Stimulated activated CD8-positive, alpha-beta memory T cell treated with anti-CD3 and anti-CD28 coated beads, Interleukin-4, amount 100 ng/mL, for 4 hours (primary cell): ENCODE results near the gene GNG11.

ENCODE experiments used
- DNase-seq, 2 donors: peaks; one replicate each; pipeline ENCODE4 v3.0.0-alpha.2; 2020; ENCODE audit warnings: low read depth in 2 of 2, low spot score in 1 of 2

GNG11 gene

DNA sequence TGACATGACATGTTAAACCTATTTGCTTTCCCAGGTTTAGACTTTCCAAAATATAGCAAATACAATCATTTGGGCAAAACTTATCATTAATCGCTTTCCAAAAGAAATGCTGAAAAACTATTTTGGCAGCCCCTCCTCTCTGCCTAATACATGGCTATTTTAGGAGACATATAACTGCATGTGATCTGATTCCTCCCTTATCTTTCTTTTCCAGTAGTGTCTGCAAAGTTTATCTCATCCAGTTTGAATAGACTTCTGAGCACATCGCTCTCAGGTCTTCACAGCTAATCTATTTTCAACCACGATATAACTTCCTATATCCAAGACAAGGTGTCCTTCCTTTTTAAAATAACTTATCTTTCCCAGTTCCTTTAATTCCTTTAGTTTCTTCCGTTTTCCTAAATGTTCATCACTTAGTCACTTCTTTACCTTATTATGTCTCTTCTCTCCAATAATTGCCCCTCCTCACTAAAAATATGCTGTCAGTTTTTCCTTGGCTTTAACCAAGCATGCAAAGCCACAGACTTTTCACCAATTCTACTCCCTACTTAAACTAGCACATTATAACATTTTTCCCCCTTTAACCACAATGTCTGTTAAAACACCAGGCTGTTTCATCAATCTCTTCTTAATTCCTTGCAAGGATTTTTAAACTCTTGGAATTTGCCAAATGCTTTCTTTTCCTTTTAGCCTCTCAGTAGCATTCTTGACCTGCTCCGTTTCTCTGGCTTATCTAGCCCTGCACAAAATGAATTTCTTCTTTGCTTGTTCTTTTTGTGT is 24.4 kb downstream of the GNG11 start:
- no peak for DNase-seq

DNA sequence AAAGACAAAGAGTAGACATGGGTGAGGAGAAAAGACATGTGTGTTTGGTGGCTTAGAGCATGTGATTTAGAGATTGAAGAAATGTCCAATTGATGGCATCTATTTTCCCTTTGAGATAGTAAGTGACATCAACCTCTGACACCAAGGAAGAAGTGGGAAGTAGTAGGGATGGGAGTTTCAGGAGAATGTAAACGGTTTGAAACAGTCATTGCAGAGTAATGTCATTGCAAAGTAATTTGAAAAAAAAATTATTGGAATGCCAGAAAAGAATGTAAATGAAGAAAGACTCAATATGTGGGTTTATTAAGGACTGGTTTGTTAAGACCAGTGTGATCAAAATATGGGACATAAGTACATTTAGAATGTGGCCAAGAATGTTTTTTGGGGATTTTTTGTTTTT is 26.6 kb downstream of the GNG11 start:
- no peak for DNase-seq

DNA sequence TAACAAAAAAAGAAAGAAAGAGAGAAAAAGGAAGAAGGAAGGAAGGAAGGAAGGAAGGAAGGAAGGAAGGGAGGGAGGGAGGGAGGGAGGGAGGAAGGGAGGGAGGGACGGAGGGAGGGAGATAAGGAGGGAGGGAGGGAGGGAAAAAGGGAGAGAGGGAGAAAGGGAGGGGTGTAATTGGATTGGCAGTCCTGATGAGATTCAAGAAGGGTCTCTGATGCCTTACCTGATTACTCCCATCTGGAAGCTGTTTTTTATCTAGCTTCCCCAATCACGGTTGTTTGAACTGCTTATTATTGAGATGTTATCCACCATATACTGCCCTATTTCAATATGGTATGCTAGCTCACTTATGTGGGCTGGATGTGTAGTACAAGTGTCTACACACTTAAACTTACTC is 27.3 kb downstream of the GNG11 start:
- no peak for DNase-seq

DNA sequence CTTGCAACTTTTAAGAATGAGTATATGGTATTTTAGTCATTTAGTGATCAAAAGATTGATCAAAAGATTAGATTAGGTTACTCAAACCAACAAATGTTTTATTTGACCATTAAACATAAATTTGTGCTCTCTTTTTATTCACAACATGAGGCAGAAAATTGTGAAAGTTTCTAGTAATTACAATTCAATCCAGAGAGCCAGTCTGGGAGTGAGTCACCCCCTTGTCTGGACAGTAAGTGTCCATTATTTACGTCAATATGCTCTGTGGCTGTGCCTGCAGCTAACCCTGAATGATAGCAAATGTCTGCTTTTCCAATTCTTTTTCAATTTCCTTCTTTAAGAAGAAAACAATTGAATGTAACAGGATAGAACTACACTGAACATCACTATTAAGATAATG is 27.9 kb downstream of the GNG11 start:
- DNase-seq, result no peak

DNA sequence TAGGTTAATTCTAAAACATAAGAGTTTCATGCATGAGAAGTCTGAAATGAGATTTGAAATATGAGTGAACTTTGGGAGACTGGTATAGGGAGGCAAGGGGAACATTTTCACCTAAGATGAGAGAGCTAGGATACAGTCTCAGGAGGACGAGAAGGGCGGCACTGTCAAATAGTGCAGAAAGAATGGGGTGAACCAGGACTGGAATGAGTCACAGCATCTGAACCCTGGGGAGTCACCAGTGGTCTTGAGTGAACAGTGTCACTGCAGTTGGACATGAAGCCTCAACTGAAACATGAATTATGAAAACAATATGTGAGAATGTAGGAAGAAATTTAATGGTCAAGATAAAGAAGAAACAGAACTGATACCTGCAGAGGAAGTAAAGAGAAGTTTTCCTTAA is 33.8 kb downstream of the GNG11 start:
- DNase-seq, result no peak

DNA sequence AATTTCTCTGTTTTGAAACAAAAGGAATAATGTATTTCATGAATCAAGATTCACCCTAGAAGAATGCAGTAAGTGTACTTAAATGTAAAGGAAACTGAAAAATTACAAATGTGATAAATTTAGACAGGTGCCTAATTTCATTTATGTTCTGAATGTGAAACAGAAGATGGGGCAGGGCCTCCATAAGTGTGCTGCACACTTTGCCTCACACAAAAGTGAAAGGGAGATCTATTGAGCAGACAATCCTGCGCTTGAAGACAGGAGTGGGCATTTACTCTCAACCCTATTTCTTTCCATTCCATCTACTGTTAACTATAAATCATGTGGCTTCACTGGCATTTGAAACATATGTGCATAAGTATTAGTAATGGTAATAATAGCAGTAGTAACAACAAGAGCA is 36.2 kb downstream of the GNG11 start:
- DNase-seq, result no peak

DNA sequence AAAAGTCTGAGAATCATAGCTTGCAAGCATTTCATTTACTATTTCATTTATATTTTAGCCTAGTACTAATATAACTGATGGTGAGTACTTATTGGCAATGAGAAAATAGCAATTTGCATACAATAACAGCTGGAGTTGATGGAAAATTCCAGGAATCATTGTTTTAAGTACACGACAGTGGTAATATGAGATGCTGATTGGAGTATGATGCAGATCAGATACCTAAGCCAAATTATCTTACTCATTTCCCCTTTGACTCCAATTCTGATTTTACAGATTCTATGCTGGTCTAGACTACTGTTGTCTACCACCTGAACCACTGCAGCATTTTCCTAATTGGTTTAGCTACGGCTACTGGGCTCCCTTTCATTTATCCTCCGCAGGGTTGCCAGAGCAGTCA is 36.7 kb downstream of the GNG11 start:
- no peak for DNase-seq

DNA sequence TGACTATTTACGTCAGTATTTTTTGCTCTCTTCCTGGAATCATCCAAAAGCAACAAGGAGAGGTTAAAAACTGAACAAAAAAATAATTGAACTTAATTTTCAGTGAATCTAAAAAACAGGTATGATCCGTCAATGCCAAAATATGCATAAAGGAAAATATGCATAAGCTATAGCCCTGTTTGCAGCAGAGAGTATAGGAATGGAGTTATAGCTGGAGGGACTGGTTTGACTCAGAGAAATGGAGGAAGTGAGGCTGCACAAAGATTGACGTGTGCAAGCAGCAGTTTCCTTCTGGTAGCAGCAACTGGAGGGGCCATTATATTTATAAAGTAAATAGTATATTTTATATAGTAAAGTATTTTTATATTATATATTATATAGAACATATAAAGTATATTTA is 37.1 kb downstream of the GNG11 start:
- DNase-seq, result no peak

DNA sequence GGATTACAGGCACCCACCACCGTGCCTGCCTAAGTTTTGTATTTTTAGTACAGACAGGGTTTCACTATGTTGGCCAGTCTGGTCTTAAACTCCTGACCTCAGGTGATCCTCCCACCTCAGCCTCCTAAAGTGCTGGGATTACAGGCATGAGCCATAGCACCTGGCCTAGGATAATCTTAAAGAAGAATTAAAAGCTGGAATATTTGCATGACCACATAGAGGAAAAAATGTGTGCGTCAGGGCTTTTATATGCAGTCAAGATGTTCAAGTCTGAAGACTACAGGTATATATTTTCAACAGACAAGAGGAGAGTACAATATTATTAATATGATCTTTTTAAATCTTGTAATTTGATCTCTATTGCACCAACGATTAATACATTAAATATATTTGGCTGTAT is 39.5 kb downstream of the GNG11 start:
- no peak for DNase-seq

DNA sequence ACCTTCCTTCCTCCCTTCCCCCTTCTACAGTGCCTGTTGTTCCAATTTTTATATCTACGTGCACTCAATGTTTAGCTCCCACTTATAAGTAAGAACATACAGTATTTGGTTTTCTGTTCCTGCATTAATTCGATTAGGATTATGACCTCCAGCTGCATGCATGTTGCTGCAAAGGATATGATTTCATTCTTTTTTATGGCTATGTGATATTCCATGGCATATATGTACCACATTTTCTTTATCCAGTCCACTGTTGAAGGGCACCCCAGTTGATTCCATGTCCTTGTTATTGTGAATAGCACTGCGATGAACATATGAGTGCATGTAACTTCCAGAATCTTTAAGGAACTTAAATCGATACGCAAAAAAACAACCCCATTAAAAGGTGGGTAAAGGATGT is 42.7 kb downstream of the GNG11 start:
- DNase-seq, result no peak

DNA sequence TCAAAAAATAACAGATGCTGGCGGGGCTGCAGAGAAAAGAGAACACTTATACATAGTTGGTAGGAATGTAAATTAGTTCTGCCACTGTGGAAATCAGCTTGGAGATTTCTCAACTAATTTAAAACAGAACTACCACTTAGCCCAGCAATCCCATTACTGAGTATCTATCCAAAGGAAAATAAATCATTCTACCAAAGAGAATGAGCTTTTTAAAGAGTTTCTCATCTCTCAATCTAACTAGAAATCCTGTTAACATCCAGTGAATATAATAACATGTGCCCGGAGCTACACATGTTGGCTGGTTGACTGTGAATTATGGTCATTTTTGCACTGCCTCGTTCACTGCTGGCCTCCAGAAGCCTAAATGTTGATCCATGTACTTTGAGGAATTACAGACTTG is 43.3 kb downstream of the GNG11 start:
- no peak for DNase-seq

DNA sequence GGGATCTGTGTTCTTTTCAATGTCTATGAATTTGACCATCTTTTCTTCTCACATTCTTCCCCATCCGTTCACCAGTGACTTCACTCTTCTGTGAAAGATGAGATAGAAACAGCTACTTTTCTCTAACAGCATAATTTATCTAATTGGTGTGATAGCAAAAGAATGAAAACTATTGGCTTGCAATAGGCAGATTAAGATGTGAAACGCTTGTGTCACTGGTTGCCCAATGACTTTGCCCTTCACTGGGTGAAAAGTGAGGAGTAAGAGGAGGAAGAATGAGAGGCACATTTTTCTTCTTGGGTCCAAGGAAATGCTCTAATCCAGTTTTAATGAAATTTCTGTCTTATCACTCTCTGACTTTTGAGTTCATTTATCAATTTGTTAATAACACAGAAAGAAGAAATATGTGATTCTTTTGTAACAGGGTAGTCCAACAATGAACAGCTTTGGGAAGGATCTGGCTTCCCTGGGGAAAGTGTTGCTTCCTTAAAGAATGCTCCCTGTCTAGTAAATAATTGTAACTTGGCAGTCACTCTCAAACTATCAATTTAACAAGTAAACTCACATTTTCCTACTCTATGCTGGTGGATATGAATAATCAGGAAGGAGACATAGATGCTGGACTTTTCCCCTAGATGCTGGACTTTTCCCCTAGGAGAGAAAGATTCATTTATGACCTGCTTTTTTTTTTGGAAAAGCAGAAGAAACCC is 47.5 kb downstream of the GNG11 start:
- no peak for DNase-seq

DNA sequence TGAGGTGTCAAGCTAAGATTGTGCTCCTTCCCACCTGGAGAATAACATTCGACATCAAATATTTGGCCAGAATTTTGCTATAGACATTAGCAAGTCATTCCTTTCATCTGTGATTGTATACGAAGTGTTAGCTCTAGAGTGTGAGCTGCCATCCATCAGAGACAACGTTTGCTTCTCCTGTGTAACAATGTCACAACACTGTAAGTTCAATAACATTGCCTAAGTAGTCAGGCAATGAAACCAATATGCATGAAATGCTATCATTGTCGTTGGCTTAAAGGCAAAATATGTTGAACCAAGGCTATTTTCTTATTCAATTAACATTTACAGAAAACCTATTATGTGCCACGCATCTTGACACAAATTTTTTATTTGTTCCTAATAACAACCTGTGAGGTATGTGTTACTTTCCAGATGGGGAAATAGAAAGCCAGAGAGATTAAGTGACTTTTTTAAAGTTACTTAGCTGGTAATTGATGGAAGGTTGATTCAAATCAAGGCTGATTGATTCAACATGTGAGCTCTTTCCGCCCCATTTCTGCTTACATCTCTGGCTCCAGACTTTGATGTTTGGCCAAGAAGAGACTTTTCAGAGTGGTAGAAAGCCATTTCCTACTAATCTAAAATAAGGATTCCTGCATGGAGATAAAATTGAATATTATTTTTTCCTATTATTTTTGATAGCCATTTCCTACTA is 50.6 kb downstream of the GNG11 start:
- no peak for DNase-seq

DNA sequence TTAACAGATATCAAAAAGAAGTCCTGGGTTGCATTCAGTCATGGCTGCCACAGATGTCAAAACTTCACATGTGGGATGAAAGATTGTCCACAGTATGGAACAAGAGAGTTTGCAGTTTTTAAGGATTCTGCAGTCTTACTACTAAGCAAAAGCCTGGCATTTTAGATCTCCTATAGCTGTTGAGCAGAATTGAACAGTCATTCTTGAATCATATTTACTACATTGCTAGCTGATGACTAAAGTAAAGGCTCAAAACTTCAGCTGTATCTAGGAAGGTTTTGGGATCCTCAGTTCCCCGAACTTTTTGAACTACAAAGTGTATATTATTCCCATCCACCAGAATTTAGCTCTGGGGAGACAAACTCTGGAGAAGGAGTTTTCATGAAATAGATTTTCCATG is 51.6 kb downstream of the GNG11 start:
- DNase-seq, result no peak

DNA sequence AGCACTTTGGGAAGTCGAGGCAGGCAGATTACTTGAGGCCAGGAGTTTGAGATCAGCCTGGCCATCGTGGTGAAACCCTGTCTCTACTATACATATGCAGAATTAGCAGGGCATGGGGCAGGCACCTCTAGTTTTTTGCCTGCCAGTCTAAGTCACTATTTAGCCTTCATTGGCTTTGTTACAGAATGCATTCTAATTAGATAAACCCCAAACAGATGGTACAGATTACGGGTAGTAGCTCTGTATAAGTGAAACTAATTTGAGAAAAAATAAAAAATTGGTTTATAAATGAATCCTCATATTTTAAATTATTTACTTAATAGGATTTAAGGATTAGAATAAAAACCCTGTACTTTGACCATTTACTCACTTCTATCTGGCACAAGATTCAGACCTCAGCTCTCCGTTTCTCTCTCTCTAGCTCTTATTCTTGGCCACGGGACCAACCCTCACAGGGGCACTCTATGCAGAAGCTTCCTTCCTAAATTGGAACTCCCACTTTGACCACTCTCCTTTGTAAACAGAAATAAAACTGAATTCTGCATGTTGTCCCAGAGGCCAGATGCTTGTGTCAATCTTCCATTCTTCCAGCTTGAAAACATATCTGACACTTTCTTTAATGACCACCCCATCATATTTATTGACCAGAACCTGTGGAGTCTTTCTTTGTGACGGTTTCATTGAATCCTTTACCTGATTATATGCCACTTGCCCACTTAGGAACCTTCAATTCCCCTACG is 55.8 kb downstream of the GNG11 start:
- no peak for DNase-seq
